Coronary artery (tissue), 2 donors: ENCODE results near the gene UGT2B7.
"Not testable (repeated sequence)": the region's sequence is repeated elsewhere in the genome, so short reads cannot be mapped to it uniquely, and the experiment has no call there.

ENCODE experiments used
- DNase-seq: peaks from one replicate; pipeline ENCODE4 v3.0.0-alpha.2; 2017; ENCODE audit warnings: low spot score
- H3K27ac ChIP-seq, 2 donors: fragments of 200-600 bp; sonication (generic); one replicate each; pipeline ENCODE4 v1.5.1; 2016 to 2019
- H3K4me3 ChIP-seq: fragments of 200-600 bp; sonication (generic); 2 replicates; pipeline ENCODE4 v1.5.1; 2016; ENCODE audit warnings: mild to moderate bottlenecking, moderate library complexity
- TF ChIP-seq, protein P1 (sequence below): fragments of 200-600 bp; sonication (generic); IDR thresholded peaks from one replicate; pipeline ENCODE4 v1.5.1; 2019; ENCODE audit warnings: antibody characterized with exemption

The UGT2B7 gene

DNA sequence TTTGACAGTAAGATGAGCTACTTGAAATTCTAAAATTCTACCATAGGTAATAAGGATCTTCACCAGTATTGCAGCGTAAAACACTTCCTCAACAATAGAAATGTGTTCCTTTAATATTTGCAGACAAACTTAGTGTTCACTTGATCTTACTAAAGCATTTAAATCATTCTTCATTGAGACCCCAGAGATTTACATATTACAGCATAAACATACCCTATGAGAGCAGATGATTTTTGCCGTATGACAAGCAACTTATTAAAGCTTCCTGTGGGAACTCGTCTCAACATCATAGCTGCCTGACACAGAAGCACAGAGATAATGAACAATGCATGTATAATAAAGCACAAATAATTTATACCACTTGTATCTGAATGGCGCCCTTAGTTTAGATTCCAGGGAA is 3.6 kb downstream of the UGT2B7 start:
- DNase-seq, result no peak
- Histone ChIP-seq H3K4me3 (no peak overlapping the region), H3K27ac (no peak overlapping the region)
- TF ChIP-seq, protein P1, sequence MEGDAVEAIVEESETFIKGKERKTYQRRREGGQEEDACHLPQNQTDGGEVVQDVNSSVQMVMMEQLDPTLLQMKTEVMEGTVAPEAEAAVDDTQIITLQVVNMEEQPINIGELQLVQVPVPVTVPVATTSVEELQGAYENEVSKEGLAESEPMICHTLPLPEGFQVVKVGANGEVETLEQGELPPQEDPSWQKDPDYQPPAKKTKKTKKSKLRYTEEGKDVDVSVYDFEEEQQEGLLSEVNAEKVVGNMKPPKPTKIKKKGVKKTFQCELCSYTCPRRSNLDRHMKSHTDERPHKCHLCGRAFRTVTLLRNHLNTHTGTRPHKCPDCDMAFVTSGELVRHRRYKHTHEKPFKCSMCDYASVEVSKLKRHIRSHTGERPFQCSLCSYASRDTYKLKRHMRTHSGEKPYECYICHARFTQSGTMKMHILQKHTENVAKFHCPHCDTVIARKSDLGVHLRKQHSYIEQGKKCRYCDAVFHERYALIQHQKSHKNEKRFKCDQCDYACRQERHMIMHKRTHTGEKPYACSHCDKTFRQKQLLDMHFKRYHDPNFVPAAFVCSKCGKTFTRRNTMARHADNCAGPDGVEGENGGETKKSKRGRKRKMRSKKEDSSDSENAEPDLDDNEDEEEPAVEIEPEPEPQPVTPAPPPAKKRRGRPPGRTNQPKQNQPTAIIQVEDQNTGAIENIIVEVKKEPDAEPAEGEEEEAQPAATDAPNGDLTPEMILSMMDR, result no peak

DNA sequence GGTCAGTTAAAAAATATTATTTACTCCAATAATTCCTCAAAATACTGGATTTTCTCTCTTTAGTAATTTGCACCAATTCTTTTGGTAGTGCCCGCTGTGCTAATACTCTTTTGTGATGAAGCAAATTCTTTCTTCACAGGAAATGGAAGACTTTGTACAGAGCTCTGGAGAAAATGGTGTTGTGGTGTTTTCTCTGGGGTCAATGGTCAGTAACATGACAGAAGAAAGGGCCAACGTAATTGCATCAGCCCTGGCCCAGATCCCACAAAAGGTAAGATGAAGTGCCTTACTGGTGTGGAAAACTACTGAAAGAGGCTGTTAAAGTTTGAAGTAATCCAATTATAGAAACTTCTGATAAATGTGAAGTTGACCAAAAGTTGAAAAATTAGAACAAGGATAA is 6.4 kb downstream of the UGT2B7 start:
- DNase-seq, H3K27ac ChIP-seq, H3K4me3 ChIP-seq: not testable (repeated sequence)

DNA sequence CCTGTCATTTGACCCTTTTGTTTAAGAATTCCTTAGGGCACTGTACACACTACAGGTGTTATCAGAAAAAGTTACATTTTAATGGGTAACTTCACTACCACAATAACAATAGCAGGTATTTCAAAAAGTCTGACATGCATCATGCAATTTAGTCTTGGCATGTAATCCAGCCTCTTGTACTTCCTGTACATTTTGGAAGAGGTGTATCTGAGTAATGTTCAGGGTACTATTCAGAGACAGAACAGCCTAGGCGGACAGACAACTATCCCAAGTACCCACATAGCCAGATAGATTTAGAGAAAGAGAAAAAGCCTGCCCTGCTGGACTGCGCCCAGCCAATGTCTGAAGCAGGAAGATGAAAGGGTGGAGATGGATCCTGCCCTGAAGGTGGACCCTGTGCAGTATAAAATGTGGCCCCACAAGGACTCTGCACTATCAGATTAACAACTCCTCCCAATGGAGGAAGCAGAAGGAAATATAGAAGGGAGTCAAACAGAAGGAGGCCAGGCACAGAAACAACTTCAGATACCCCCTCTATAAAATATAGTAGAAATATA is 8.5 kb downstream of the UGT2B7 start:
- TF ChIP-seq, protein P1, result no peak
- no peak overlapping the region for H3K4me3 ChIP-seq
- no peak for DNase-seq
- H3K27ac ChIP-seq, result no peak overlapping the region

DNA sequence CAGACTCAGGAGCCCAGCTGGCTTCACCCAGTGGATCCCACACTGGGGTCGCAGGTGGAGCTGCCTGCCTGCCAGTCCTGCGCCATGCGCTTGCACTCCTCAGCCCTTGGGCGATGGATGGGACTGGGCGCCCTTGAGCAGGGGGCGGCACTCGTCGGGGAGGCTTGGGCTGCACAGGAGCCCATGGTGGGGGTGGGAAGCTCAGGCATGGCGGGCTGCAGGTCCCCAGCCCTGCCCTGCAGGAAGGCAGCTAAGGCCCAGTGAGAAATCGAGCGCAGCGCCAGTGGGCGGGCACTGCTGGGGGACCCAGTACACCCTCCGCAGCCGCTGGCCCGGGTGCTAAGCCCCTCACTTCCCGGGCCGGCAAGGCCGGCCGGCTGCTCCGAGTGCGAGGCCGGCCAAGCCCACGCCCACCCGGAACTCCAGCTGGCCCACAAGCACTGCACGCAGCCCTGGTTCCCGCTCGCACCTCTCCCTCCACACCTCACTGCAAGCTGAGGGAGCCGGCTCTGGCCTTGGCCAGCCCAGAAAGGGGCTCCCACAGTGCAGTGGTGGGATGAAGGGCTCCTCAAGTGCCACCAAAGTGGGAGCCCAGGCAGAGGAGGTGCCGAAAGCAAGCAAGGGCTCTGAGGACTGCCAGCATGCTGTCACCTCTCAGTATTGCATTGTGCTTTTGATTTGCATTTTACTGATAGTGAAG is 19.0 kb downstream of the UGT2B7 start:
- not testable (repeated sequence) for H3K4me3 ChIP-seq, DNase-seq, H3K27ac ChIP-seq

DNA sequence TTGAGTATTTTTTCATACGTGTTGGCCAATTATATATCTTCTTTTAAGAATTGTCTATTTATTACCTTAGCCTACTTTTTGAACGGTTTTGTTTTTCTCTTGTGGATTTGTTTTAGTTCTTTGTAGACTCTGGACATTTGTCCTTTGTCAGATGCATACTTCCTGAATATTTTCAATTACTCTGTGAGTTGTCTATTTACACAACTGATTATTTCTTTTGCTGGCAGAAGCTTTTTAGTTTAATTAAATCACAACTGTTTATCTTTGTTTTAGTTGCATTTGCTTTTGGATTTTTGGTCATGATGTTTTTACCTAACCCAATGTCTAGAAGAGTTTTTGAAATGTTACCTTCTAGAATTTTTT is 19.6 kb downstream of the UGT2B7 start:
- no peak for DNase-seq
- Histone ChIP-seq H3K27ac (no peak overlapping the region), H3K4me3 (no peak overlapping the region)
- TF ChIP-seq, protein P1, result no peak

DNA sequence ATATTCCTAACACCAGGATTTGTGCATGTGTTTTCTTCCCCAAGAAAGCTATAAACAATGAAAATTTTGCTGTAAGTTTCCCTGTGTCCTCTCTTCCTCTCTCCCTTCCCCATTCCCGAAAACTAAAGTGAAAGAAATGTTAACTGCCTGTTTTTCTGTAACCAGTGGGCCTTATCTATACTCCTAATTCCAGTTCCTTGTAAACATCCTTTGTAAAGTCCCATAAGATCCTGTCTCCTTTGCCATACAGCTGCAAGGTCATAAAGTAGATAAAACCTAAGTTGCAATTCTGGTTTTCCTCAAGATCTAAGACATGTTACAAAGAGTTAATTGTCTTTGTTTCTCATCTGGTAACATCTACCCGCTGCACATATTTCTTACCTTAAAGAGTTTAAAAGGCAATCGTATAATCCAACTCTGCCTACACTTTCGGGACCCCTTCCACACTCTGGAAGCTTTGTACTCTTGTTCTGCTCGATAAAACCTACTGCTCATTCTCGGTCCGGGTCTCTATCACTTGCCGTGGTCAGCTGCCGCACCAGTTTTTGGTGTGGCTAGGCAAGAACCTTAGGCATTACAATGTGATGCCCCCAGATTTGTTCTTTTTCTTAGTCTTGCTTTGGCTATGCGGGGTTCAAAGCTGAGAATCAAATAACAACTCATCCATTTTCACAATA is 20.5 kb downstream of the UGT2B7 start:
- TF ChIP-seq, protein P1, result no peak
- no peak overlapping the region for H3K27ac ChIP-seq
- H3K4me3 ChIP-seq, result no peak overlapping the region
- DNase-seq, result no peak

DNA sequence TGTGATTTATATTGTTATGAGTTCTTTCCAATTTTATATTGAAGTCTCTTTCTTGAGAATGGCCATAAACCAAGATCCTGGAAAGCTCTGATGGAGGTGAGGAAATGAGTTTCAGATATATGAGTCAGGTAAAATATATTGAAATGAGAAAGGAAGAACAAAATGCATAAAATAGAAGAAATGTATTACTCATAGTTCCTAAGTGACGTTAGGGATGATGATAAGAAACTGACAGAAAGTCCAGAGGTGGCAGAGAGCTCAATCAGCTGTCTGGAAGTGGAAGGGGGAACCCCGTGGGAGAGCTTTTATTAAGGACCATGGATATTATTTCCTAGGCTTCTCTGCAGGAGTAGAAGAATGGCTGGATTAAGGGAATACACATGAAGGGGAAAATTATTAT is 24.6 kb downstream of the UGT2B7 start:
- TF ChIP-seq, protein P1, result no peak
- DNase-seq, result no peak
- Histone ChIP-seq H3K27ac (no peak overlapping the region), H3K4me3 (no peak overlapping the region)

DNA sequence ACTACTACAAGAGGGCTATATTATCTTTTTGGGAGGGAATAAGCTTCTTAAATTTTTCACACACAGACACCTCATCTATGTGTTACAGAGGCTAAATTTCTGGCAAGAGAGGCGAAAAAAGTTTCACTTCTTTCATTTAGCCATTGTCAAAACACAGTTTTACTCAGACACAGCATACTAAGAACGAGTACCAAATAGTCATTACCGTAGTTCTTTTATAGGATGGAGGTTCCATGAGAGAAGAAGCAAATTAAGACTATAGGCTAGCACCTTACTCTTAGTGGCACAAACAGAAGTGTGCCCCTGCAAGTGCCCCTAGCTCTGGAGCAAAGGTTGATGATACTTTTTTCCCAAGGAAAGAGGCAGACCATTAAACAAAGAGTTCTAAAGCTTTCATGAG is 26.2 kb downstream of the UGT2B7 start:
- H3K4me3 ChIP-seq, result no peak overlapping the region
- DNase-seq, result no peak
- TF ChIP-seq, protein P1, result no peak
- no peak overlapping the region for H3K27ac ChIP-seq
